Measurements from ENCODE around the gene SSTR3.

DNA sequence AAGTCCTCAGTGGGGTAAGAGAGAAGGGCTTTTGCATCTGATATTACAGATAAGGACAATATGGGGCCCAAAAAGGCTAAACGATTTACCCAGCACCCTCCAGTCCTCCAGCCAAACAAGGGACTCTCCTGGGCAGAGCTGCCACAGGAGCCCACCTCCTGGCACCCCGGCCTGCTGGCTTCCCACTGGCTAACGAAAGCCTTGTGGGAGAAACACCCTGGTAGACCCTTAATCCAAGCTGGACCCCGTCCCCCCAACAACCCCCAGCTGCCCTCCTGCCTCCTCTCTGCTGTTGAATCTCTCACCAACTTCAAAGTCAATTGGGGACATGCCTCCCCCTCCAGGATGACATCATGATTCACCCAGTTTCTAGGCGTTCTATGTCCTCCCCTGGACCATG lies 35.1 kb downstream of the SSTR3 start:
- no peak for TF ChIP-seq GATA2 (IDR thresholded peaks at IDR 0.05; ENCODE audit: low read depth, low read length)
- TF ChIP-seq GATA3 (IDR thresholded peaks at IDR 0.05; ENCODE audit: low read depth, low read length): no peak

Data from SH-SY5Y (cell line).